ENCODE results near the gene ZIC5. TPM values are rescaled to one million over a fixed set of nuclear protein-coding genes. Genes with fewer than 3 reads are reported as not detected.

Gene ZIC5
- total RNA-seq, 2 donors from 2014 or later = not detected

GRCh38 chr13:99991013-99991827, 19.7 kb upstream of the ZIC5 start:
- Histone ChIP-seq H3K27ac (no peak overlapping the region), H3K36me3 (replicated peaks in 1 of 2; ENCODE audit: insufficient read depth in 1 of 2, low read depth in 2 of 2) (no peaks in the 10 kb centered on the region), H3K4me1 (peaks cover 16% of the 10 kb centered on the region), H3K4me3 (no peak overlapping the region), H3K27me3 (peaks cover 19 to 97% of the 10 kb centered on the region in 2 donors), H3K9me3 (peaks cover 0 to 11% (median 2%) of the 10 kb centered on the region in 3 donors)
- WGBS, 2 donors = 8 to 14% methylated on average over 24 to 35 of the region's 35 CpGs
- TF ChIP-seq CTCF (IDR thresholded peaks at IDR 0.05) (no peak), POLR2A (IDR thresholded peaks at IDR 0.05) (no peak)
- intact Hi-C loops (cut with DNase I) = no loop called here
- ATAC-seq (no peak), DNase-seq (no peak)

GRCh38 chr13:99990126-99990977, 18.8 kb upstream of the ZIC5 start:
- Histone ChIP-seq H3K36me3 (replicated peaks in 1 of 2; ENCODE audit: insufficient read depth in 1 of 2, low read depth in 2 of 2) (no peaks in the 10 kb centered on the region), H3K4me3 (no peak overlapping the region), H3K27me3 (peaks cover 19 to 96% of the 10 kb centered on the region in 2 donors), H3K4me1 (peaks cover 16% of the 10 kb centered on the region), H3K9me3 (peaks cover 0 to 6% (median 2%) of the 10 kb centered on the region in 3 donors), H3K27ac (no peak overlapping the region)
- DNase-seq = no peak
- 9 to 18% methylated on average over 42 of the region's 42 CpGs for WGBS, 2 donors
- intact Hi-C loops (cut with DNase I) = no loop called here
- no peak for TF ChIP-seq POLR2A (IDR thresholded peaks at IDR 0.05)
- no peak for TF ChIP-seq CTCF (IDR thresholded peaks at IDR 0.05)
- no peak for ATAC-seq

- Histone ChIP-seq H3K9me3 (peaks cover 0 to 4% (median 0%) of the 10 kb centered on the region in 3 donors), H3K27me3 (peaks cover 13 to 95% of the 10 kb centered on the region in 2 donors), H3K4me1 (peaks cover 16% of the 10 kb centered on the region), H3K36me3 (replicated peaks in 1 of 2; ENCODE audit: insufficient read depth in 1 of 2, low read depth in 2 of 2) (no peaks in the 10 kb centered on the region), H3K27ac (no peak overlapping the region), H3K4me3 (no peak overlapping the region)
- no peak for TF ChIP-seq CTCF (IDR thresholded peaks at IDR 0.05)
- no peak for TF ChIP-seq POLR2A (IDR thresholded peaks at IDR 0.05)
- no peak for DNase-seq
- WGBS, 2 donors = 12 to 27% methylated on average over 35 to 39 of the region's 42 CpGs
- intact Hi-C loops (cut with DNase I) = no loop called here
- no peak for ATAC-seq
These were observed 17.9 kb upstream of the ZIC5 start for GRCh38 chr13:99989276-99990125.

GRCh38 chr13:99988529-99989275, 17.1 kb upstream of the ZIC5 start:
- H3K36me3 ChIP-seq (replicated peaks in 1 of 2; ENCODE audit: insufficient read depth in 1 of 2, low read depth in 2 of 2) = no peaks in the 10 kb centered on the region
- peaks cover 6 to 94% of the 10 kb centered on the region in 2 donors for H3K27me3 ChIP-seq
- intact Hi-C loops (cut with DNase I) = no loop called here
- TF ChIP-seq POLR2A (IDR thresholded peaks at IDR 0.05) = no peak
- no peak for TF ChIP-seq CTCF (IDR thresholded peaks at IDR 0.05)
- peaks cover 16% of the 10 kb centered on the region for H3K4me1 ChIP-seq
- no peak overlapping the region for H3K4me3 ChIP-seq
- no peak for ATAC-seq
- peaks cover 0 to 4% (median 0%) of the 10 kb centered on the region in 3 donors for H3K9me3 ChIP-seq
- H3K27ac ChIP-seq = no peak overlapping the region
- DNase-seq = no peak
- WGBS, 2 donors = 7 to 16% methylated on average over 13 to 43 of the region's 43 CpGs

Measured in body of pancreas (tissue), 4 donors.